Epithelial cell of proximal tubule (primary cell): ENCODE data around the gene OSBPL2. TPM values are rescaled to one million over a fixed set of nuclear protein-coding genes. Genes with fewer than 3 reads are reported as not detected.
A peak's percentile ranks its signal among the peaks of the same experiment; 100 is the strongest.

Experiments used
- DNase-seq: peaks from one replicate; pipeline ENCODE4 v3.0.0-alpha.2; 2011; ENCODE audit warnings: low read depth
- H3K4me3 ChIP-seq: 2 replicates; pipeline ENCODE4 v1.5.1; 2011; ENCODE audit warnings: low read depth, mild to moderate bottlenecking, low read length
- total RNA-seq: library from RNA; depleted of rRNA; stranded (reverse); fragments of >200 nt; gene quantifications from 2 replicates; pipeline ENCODE4 v1.2.3, GENCODE V29; 2015
- TF ChIP-seq, protein P1 (sequence below): conservative IDR thresholded peaks from 2 replicates; pipeline ENCODE4 v1.5.1; 2012; ENCODE audit warnings: low read depth, mild to moderate bottlenecking, low read length

The OSBPL2 gene
- total RNA-seq, 1 donor from 2014 or later, result 20.6 TPM

DNA sequence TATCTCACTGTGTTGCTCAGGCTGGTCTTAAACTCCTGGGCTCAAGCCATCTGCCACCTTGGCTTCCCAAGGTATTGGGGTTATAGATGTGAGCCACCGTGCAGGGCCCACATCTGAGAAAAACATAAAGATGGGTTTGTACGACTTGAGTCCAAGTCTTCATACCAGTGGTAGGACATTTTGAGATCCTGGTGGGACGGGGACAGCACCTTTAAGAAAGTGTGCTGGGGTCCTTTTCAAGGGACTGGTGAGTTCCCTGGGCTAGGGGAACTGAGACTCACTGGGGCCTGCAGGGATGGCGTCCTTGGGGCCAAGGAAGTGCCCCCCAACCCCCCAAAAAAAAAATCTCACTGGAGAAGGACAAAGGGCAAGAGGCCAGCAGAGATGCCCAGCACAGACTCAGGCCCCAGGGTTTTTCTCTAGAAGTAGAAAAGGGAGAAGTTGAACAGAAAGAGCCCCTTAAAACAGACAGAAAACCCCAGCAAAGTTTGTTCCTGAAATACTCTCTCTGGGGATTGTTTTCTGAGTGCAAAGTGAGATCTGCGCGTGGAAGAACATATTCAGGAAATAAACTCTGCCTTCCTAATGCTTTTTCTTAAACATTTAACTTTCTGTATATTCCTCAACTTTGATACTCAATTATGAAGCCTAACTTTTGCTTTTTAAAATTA lies 10.7 kb downstream of the OSBPL2 start:
- TF ChIP-seq, protein P1, sequence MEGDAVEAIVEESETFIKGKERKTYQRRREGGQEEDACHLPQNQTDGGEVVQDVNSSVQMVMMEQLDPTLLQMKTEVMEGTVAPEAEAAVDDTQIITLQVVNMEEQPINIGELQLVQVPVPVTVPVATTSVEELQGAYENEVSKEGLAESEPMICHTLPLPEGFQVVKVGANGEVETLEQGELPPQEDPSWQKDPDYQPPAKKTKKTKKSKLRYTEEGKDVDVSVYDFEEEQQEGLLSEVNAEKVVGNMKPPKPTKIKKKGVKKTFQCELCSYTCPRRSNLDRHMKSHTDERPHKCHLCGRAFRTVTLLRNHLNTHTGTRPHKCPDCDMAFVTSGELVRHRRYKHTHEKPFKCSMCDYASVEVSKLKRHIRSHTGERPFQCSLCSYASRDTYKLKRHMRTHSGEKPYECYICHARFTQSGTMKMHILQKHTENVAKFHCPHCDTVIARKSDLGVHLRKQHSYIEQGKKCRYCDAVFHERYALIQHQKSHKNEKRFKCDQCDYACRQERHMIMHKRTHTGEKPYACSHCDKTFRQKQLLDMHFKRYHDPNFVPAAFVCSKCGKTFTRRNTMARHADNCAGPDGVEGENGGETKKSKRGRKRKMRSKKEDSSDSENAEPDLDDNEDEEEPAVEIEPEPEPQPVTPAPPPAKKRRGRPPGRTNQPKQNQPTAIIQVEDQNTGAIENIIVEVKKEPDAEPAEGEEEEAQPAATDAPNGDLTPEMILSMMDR, result no peak
- H3K4me3 ChIP-seq, result no peak overlapping the region
- DNase-seq, result no peak

- no peak for DNase-seq
- TF ChIP-seq, protein P1, result no peak
- no peak overlapping the region for H3K4me3 ChIP-seq
Measured at GRCh38 chr20:62252342-62252966, 14.1 kb downstream of the OSBPL2 start.

GRCh38 chr20:62253398-62253797 lies 15.1 kb downstream of the OSBPL2 start:
- TF ChIP-seq, protein P1, result no peak
- no peak for DNase-seq

GRCh38 chr20:62254021-62254724 lies 15.9 kb downstream of the OSBPL2 start:
- DNase-seq, result no peak
- TF ChIP-seq, protein P1, result no peak
- no peak overlapping the region for H3K4me3 ChIP-seq

More at GRCh38 chr20:62253398-62253797, 15.1 kb downstream of the OSBPL2 start:
- H3K4me3 ChIP-seq, result no peak overlapping the region

GRCh38 chr20:62255976-62256375 lies 17.7 kb downstream of the OSBPL2 start:
- TF ChIP-seq, protein P1, result no peak
- no peak overlapping the region for H3K4me3 ChIP-seq
- no peak for DNase-seq

GRCh38 chr20:62258499-62259293 lies 20.4 kb downstream of the OSBPL2 start:
- TF ChIP-seq, protein P1, result no peak
- DNase-seq, result peak; percentile 22
- H3K4me3 ChIP-seq, result no peak overlapping the region
